NB4 (cell line): ENCODE measurements around the gene GOLT1A.

Experiments used
- DNase-seq: peaks from one replicate; pipeline ENCODE4 v3.0.0; 2010; ENCODE audit warnings: low read depth
- H3K4me3 ChIP-seq: one replicate; pipeline ENCODE4 v1.5.1; 2011; ENCODE audit warnings: mild to moderate bottlenecking, low read depth, low read length, moderate library complexity
- CTCF ChIP-seq: IDR thresholded peaks from one replicate; pipeline ENCODE4 v1.5.1; 2012; ENCODE audit warnings: low read depth, low read length
- MAX ChIP-seq: IDR thresholded peaks from 2 replicates; pipeline ENCODE4 v1.6.1; 2011; ENCODE audit warnings: low read depth, low read length
- MYC ChIP-seq: IDR thresholded peaks from 2 replicates; pipeline ENCODE4 v1.6.1; 2011; ENCODE audit warnings: low read depth, low read length
- POLR2A ChIP-seq: IDR thresholded peaks from 2 replicates; pipeline ENCODE4 v1.6.1; 2011; ENCODE audit warnings: mild to moderate bottlenecking; ENCODE audit not compliant: insufficient read length; ENCODE audit errors: extremely low read depth

GOLT1A gene

GRCh38 chr1:204227996-204228785 is 14.4 kb upstream of the GOLT1A start:
- DNase-seq, result no peak
- H3K4me3 ChIP-seq, result no peak overlapping the region
- TF ChIP-seq MYC, result no peak
- TF ChIP-seq MAX, result no peak
- no peak for TF ChIP-seq CTCF
- no peak for TF ChIP-seq POLR2A

DNA sequence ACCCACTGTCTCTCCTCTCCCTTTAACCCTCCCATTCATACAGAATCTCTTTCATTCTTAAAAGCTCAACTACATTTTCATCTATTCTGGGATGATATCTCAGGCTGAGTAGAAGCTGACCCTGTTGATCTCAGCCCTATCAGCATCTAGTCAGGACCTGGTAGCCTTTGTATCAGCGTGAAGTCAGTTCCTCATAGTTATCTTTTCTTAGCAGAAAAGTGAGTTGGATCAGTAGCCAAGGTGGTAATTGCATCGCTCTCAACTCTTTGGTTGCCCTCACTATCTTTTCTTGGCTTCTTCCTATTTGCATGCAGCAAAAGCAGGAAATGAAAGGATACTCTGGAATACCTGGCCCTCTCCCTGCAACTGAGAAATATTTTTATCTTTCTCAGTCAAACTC is 13.6 kb upstream of the GOLT1A start:
- H3K4me3 ChIP-seq, result no peak overlapping the region
- no peak for TF ChIP-seq POLR2A
- no peak for DNase-seq

DNA sequence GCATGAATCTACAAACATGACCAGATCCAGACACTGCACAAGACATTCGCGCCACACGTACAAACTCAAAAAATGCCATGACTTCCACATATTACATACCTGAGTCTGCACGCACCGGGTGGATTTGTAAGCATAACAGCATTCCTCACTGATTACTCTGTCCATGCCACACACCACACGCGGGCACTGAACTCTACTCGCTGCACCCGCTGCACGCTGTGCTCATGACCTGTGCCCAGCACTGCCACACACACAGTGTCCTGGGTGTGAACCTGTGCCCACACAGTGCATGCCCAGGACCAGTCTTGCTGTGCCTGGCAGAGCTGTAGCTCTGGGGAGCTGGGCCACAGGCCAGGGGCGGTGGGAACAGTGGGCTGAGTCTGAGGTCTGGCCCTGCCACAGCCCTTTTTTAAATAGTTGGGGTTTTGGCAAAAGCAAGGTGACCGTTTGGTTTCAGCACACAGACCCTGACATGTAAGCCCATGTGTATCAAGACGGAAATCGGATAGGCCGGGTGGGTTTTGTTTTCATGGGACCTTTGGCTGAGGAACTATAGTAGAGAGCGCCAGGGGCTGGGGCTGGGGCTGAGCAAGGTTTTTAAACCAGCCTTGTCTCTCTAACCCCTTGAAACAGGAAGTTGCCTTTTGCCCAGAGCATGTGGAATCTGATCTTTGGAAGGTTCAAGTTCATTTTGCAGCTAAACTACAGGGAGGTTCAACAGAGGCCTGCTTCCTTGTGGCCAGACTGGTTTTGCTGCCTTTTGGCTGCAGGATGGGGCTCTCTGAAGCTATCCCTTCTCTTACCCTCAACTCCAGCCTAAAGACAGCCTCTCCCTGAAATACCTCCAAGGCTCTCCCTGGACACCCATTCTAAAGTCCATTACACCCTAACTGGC is 12.3 kb upstream of the GOLT1A start:
- peak; percentile 42; the same call in 1 of the 2 replicates for TF ChIP-seq MYC
- no peak for TF ChIP-seq POLR2A
- TF ChIP-seq MAX, result no peak
- TF ChIP-seq CTCF, result no peak
- DNase-seq, result peak; percentile 38
- no peak overlapping the region for H3K4me3 ChIP-seq

GRCh38 chr1:204224655-204225054 is 10.9 kb upstream of the GOLT1A start:
- TF ChIP-seq CTCF, result no peak
- TF ChIP-seq MYC, result no peak
- no peak for TF ChIP-seq POLR2A
- DNase-seq, result no peak
- H3K4me3 ChIP-seq, result no peak overlapping the region

GRCh38 chr1:204223129-204223860 is 9.5 kb upstream of the GOLT1A start:
- H3K4me3 ChIP-seq, result no peak overlapping the region
- TF ChIP-seq MAX (no peak), CTCF (no peak), MYC (no peak), POLR2A (no peak)
- DNase-seq, result no peak

GRCh38 chr1:204222764-204223055 is 8.9 kb upstream of the GOLT1A start:
- no peak overlapping the region for H3K4me3 ChIP-seq
- no peak for DNase-seq
- no peak for TF ChIP-seq CTCF
- no peak for TF ChIP-seq MAX
- TF ChIP-seq MYC, result no peak
- TF ChIP-seq POLR2A, result no peak
